B cell (primary cell): ENCODE results near the gene ARL13A.

ENCODE experiments used
- CTCF ChIP-seq: fragments of 200-600 bp; IDR thresholded peaks from one replicate; pipeline ENCODE4 v1.8.0; 2022; ENCODE audit warnings: antibody characterized with exemption, mild to moderate bottlenecking
- EZH2 ChIP-seq: IDR thresholded peaks from 2 replicates; pipeline ENCODE4 v1.6.1; 2012; ENCODE audit warnings: borderline replicate concordance, low read depth, mild to moderate bottlenecking, moderate library complexity, low read length; ENCODE audit not compliant: insufficient read depth, poor library complexity, severe bottlenecking

- no peak for TF ChIP-seq CTCF
- no peak for TF ChIP-seq EZH2
Observed at GRCh38 chrX:100946299-100946927, 23.1 kb upstream of the ARL13A start.
